ENCODE data around the gene CACNA1B.

- TF ChIP-seq CTCF (IDR thresholded peaks at IDR 0.05; ENCODE audit: borderline replicate concordance, extremely low read depth, low read length, poor library complexity, severe bottlenecking) = no peak
- TF ChIP-seq EZH2 (IDR thresholded peaks at IDR 0.05; ENCODE audit: borderline replicate concordance, low read depth, low read length, severe bottlenecking) = no peak
Measured at GRCh38 chr9:138060881-138061280, 183.3 kb downstream of the CACNA1B start.
